Measurements from ENCODE around the gene ELAC2.

- no peak for TF ChIP-seq EGR1 (IDR thresholded peaks at IDR 0.05; ENCODE audit: borderline replicate concordance in 1 of 2, low read depth in 2 of 2, low read length in 2 of 2)
- TF ChIP-seq CTCF (IDR thresholded peaks at IDR 0.05 in 2 of 3, conservative IDR thresholded peaks at IDR 0.05 in 1 of 3; ENCODE audit: control insufficient read depth in 2 of 3, extremely low read depth in 1 of 3, insufficient read depth in 1 of 3, low read depth in 3 of 3, low read length in 3 of 3): no peak
- no peak for TF ChIP-seq EZH2 (IDR thresholded peaks at IDR 0.05; ENCODE audit: borderline replicate concordance, control insufficient read depth, low read depth, low read length)
- TF ChIP-seq NBN (IDR thresholded peaks at IDR 0.05): no peak
These were observed 22.5 kb downstream of the ELAC2 start for GRCh38 chr17:12995106-12995895.

Measured in GM12878 (cell line).